Measurements from ENCODE around the gene ASAP3.

Gene ASAP3

DNA sequence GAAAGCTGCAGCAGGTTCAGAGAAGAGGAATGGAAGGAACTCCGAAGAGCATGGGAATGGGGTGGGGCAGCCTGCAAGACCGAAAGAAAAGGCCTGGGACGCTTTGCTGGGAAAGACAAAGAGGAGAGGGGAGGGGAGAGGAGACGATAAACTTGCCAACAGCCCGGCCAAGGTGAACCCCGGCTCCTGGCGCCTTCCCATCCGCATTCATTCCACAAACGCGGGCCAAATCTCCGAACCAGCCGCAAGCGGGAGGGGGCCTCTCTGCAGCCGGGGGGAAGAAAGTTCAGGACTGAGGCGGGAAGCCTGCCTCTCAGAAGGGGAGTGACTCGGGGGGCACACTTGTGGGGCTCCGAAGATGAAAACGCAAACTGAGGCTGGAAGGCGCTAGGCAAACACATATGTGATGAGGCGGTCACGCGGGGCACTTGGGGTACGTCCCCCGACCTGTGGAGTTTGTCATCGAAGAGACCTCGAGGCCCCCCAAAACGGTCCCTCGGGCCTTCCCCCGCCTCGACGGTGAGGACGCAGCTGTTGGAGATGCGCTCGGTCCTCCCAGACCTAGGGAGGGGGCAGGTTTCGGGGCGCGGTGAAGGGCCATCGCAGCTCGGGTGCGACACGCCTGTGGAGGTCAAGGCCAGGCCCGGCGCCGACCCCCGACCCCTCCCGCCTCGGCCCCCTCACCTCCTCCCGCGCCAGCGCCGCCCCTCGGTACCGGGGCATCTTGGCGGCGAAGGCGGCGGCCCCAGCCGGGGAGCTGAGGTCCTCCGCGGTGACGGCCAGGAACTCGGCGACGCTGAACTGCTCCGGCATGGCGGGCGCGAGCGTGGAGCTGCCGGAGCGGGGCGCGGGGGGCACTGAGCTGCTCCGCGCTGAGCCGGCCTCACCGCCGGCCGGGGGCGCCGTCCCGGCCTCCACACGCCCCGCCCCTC is at the start of gene ASAP3:
TSS of gene ASAP3 (minus strand) at position 859 of the 932 bp plus-strand sequence. CDS start at position 813, 46 bp downstream.
- no peak for TF ChIP-seq EZH2phosphoT487 (IDR thresholded peaks at IDR 0.05; ENCODE audit: low read length)
- no peak for TF ChIP-seq EZH2 (optimal IDR thresholded peaks at IDR 0.05; ENCODE audit: low read depth, low read length)
- TF ChIP-seq CTCF (IDR thresholded peaks at IDR 0.05; ENCODE audit: low read length) = no peak
- no peak for DNase-seq

GRCh38 chr1:23533246-23534023 is 49.5 kb upstream of the ASAP3 start:
- H3K4me2 ChIP-seq (ENCODE audit: low read depth, low read length) = peak overlapping the region; percentile 11; the same call in 1 of the 2 replicates
- peak; percentile 9 for DNase-seq
- no peaks in the 10 kb centered on the region for H3K9me3 ChIP-seq (replicated peaks; ENCODE audit: insufficient read depth, low read length)
- H3K79me2 ChIP-seq (ENCODE audit: low read length) = peaks cover 22% of the 10 kb centered on the region
- no peaks in the 10 kb centered on the region for H4K20me1 ChIP-seq (ENCODE audit: insufficient read depth, low read length)
- H3K4me1 ChIP-seq (ENCODE audit: low read length) = peaks cover 34% of the 10 kb centered on the region
- no peaks in the 10 kb centered on the region for H3K27me3 ChIP-seq (replicated peaks; ENCODE audit: insufficient read depth, low read length)
- TF ChIP-seq CTCF (IDR thresholded peaks at IDR 0.05; ENCODE audit: low read length) (no peak), EZH2 (optimal IDR thresholded peaks at IDR 0.05; ENCODE audit: low read depth, low read length) (no peak), EZH2phosphoT487 (IDR thresholded peaks at IDR 0.05; ENCODE audit: low read length) (no peak)
- H3K27ac ChIP-seq (ENCODE audit: low read length) = peak overlapping the region; percentile 3; the same call in 1 of the 2 replicates
- H3K36me3 ChIP-seq (replicated peaks; ENCODE audit: insufficient read depth, low read length) = no peaks in the 10 kb centered on the region
- H3F3A ChIP-seq (ENCODE audit: insufficient read depth, low read length) = peaks cover 39% of the 10 kb centered on the region
- no peak overlapping the region for H3K4me3 ChIP-seq (ENCODE audit: low read length)
- no peak overlapping the region for H2AFZ ChIP-seq (ENCODE audit: low read length)
- H3K9me2 ChIP-seq (replicated peaks; ENCODE audit: insufficient read depth, low read length) = no peaks in the 10 kb centered on the region
- H3K9ac ChIP-seq (ENCODE audit: low read length) = no peak overlapping the region

More for the DNA sequence above, at the start of gene ASAP3:
- H3K9me2 ChIP-seq (replicated peaks; ENCODE audit: insufficient read depth, low read length) = no peaks in the 10 kb centered on the region
- H3K27me3 ChIP-seq (replicated peaks; ENCODE audit: insufficient read depth, low read length) = peaks cover 50% of the 10 kb centered on the region
- no peak within 1 kb of the TSS for H3K9ac ChIP-seq (ENCODE audit: low read length)
- H3K4me3 ChIP-seq (ENCODE audit: low read length) = peak within 1 kb of the TSS; percentile 74
- peak within 1 kb of the TSS; percentile 96 for H3K4me2 ChIP-seq (ENCODE audit: low read depth, low read length)
- peak within 1 kb of the TSS; percentile 74 for H2AFZ ChIP-seq (ENCODE audit: low read length)
- H3K36me3 ChIP-seq (replicated peaks; ENCODE audit: insufficient read depth, low read length) = no peaks in the 10 kb centered on the region
- H3K9me3 ChIP-seq (replicated peaks; ENCODE audit: insufficient read depth, low read length) = no peaks in the 10 kb centered on the region
- no peaks in the 10 kb centered on the region for H4K20me1 ChIP-seq (ENCODE audit: insufficient read depth, low read length)
- H3F3A ChIP-seq (ENCODE audit: insufficient read depth, low read length) = no peaks in the 10 kb centered on the region
- peaks cover 3% of the 10 kb centered on the region; the same call in 1 of the 2 replicates for H3K4me1 ChIP-seq (ENCODE audit: low read length)
- no peak within 1 kb of the TSS for H3K27ac ChIP-seq (ENCODE audit: low read length)
- H3K79me2 ChIP-seq (ENCODE audit: low read length) = no peaks in the 10 kb centered on the region

- H3K4me3 ChIP-seq (ENCODE audit: low read length) = peak overlapping the region; percentile 60
- H3K4me2 ChIP-seq (ENCODE audit: low read depth, low read length) = peak overlapping the region; percentile 87
- peaks cover 45% of the 10 kb centered on the region for H3K4me1 ChIP-seq (ENCODE audit: low read length)
- no peak for DNase-seq
- H4K20me1 ChIP-seq (ENCODE audit: insufficient read depth, low read length) = no peaks in the 10 kb centered on the region
- H3K27ac ChIP-seq (ENCODE audit: low read length) = peak overlapping the region; percentile 47; the same call in 1 of the 2 replicates
- H3K27me3 ChIP-seq (replicated peaks; ENCODE audit: insufficient read depth, low read length) = no peaks in the 10 kb centered on the region
- H3K9me3 ChIP-seq (replicated peaks; ENCODE audit: insufficient read depth, low read length) = no peaks in the 10 kb centered on the region
- H3K36me3 ChIP-seq (replicated peaks; ENCODE audit: insufficient read depth, low read length) = no peaks in the 10 kb centered on the region
- H3K9ac ChIP-seq (ENCODE audit: low read length) = peak overlapping the region; percentile 63
- H3K9me2 ChIP-seq (replicated peaks; ENCODE audit: insufficient read depth, low read length) = no peaks in the 10 kb centered on the region
- peak overlapping the region; percentile 66 for H2AFZ ChIP-seq (ENCODE audit: low read length)
- peaks cover 52% of the 10 kb centered on the region for H3F3A ChIP-seq (ENCODE audit: insufficient read depth, low read length)
- TF ChIP-seq CTCF (IDR thresholded peaks at IDR 0.05; ENCODE audit: low read length) = no peak
- no peak for TF ChIP-seq EZH2phosphoT487 (IDR thresholded peaks at IDR 0.05; ENCODE audit: low read length)
- no peak for TF ChIP-seq EZH2 (optimal IDR thresholded peaks at IDR 0.05; ENCODE audit: low read depth, low read length)
- peaks cover 37% of the 10 kb centered on the region for H3K79me2 ChIP-seq (ENCODE audit: low read length)
Measured at GRCh38 chr1:23531562-23532094, 47.6 kb upstream of the ASAP3 start.

All from MM.1S (cell line).